GM19351 (cell line): ENCODE data around the gene RINL.

ENCODE experiments used
- ATAC-seq: cut with Tn5 transposase; IDR thresholded peaks from one replicate; pipeline ENCODE4 v1.9.1; 2021; ENCODE audit warnings: mild to moderate bottlenecking, moderate library complexity; ENCODE audit not compliant: unreplicated experiment

Gene RINL

GRCh38 chr19:38850436-38850975, 27.6 kb downstream of the RINL start:
- peak; percentile 59 for ATAC-seq

- peak; percentile 62 for ATAC-seq
These were observed 28.1 kb downstream of the RINL start, which contains the start of gene HNRNPL for GRCh38 chr19:38849860-38850435. HNRNPL (minus strand) TSS chr19:38849986; CDS start chr19:38849966, 20 bp downstream.

GRCh38 chr19:38849147-38849859, 28.8 kb downstream of the RINL start:
- no peak for ATAC-seq

GRCh38 chr19:38848299-38849146, 29.6 kb downstream of the RINL start:
- ATAC-seq = no peak

GRCh38 chr19:38846097-38846496, 32.0 kb downstream of the RINL start:
- ATAC-seq = no peak

GRCh38 chr19:38845374-38846024, 32.6 kb downstream of the RINL start:
- no peak for ATAC-seq

GRCh38 chr19:38844093-38844686, 33.9 kb downstream of the RINL start:
- no peak for ATAC-seq

- ATAC-seq = no peak
These were observed 34.8 kb downstream of the RINL start for GRCh38 chr19:38843175-38843758.

GRCh38 chr19:38842439-38843174, 35.5 kb downstream of the RINL start:
- ATAC-seq = no peak

- no peak for ATAC-seq
These were observed 36.2 kb downstream of the RINL start for GRCh38 chr19:38841787-38842438.

GRCh38 chr19:38841180-38841766, 36.8 kb downstream of the RINL start:
- ATAC-seq = no peak

GRCh38 chr19:38840583-38840968, 37.5 kb downstream of the RINL start:
- no peak for ATAC-seq

GRCh38 chr19:38839816-38840582, 38.1 kb downstream of the RINL start:
- no peak for ATAC-seq

GRCh38 chr19:38838986-38839761, 38.9 kb downstream of the RINL start:
- no peak for ATAC-seq

- no peak for ATAC-seq
These were observed 39.7 kb downstream of the RINL start for GRCh38 chr19:38838208-38838985.

GRCh38 chr19:38837656-38838121, 40.4 kb downstream of the RINL start:
- no peak for ATAC-seq
